ENCODE data around the gene SNX8.

- TF ChIP-seq GATA3 (IDR thresholded peaks at IDR 0.05; ENCODE audit: low read depth, low read length), result no peak
- no peak for TF ChIP-seq GATA2 (IDR thresholded peaks at IDR 0.05; ENCODE audit: low read depth, low read length)
Measured at GRCh38 chr7:2331707-2332106, 17.5 kb upstream of the SNX8 start.

All from SH-SY5Y (cell line).